ENCODE measurements around the gene CAPZB. TPM values are rescaled to one million over a fixed set of nuclear protein-coding genes. Genes with fewer than 3 reads are reported as not detected.

The CAPZB gene
- total RNA-seq, 1 experiment from 2014 or later = 345 TPM

DNA sequence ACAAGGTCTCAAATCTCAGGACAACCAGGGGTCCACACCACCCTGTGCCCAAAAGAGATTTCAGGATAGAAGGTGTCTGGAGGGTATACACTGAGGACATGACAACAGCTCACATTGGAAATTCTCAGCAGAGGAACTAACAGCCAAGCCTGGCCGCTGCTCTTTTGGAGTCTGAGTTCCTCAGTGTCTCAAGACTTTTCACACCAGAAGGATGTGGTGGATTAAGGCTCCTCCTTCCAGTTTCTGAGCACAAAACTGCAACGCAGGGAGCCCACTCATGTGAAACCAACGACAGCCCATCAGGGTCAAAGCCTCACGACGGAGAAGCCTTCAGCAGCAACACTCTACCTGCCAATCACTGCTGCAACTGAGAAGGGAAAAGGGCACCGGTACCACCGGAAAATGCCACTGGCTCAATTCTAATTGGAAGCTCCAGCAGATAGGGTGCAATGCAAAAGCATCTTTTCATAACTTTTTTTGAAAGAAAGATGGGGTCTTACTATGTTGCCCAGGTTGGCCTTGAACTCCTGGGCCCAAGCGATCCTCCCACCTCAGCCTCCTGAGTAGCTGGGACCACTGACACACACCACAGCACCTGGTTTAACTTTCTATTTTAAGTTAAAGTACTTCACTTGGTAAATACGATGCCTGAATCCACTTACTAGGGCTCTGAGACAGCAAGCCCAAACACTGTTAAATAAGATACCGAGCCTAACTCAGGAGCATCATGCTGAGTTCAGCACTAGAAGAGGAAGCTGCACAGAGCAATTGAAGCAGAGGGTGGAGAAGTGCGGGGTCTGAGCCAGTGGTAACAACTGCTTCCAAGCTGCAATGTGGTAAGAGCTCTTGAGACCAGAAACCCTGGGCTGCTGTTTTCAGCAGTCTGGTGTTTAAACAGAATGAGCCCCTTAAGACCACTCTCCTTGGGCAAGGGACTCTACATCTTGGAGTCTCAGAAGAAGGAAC, 7.8 kb downstream of the CAPZB start:
- in situ Hi-C loops (cut with HindIII; ENCODE audit: low sequenced_read_pairs) = no loop called here
- DNase-seq (ENCODE audit: low spot score) = no peak

DNA sequence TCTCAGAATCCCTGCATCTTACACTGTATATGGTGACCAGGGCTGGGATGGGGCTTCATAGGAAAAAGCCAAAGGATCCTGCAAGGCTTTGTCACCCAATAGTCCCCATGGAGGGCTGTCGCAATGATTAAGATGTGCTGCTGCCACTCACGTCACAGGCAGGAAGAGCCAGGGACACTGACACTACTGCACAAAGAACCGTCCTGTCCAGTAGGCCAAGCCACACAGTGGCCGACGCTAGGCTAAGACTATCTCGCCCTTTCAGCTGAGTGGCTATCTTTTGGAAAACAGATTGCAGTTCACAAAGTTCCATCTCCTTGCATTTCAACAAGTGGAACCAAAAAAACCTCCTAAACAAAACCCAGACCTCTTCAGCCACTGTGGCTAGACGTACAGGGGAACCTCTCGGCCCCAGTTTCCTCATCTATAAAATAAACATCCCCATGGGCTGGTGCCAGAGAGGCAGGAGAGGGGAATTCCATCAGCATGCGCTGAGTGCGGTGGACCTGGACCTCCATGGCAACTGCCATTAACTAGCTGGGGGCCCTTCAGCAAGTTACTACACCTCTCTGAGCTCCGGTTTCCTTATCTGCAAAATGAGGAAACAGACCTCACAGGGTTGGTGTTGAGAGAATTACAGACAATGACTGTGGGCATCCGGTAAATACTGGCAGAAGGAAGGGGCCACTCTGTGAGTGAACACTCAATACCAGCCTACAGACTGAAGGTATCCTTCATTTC, 8.7 kb downstream of the CAPZB start:
- in situ Hi-C loops (cut with HindIII; ENCODE audit: low sequenced_read_pairs) = no loop called here
- no peak for DNase-seq (ENCODE audit: low spot score)

DNA sequence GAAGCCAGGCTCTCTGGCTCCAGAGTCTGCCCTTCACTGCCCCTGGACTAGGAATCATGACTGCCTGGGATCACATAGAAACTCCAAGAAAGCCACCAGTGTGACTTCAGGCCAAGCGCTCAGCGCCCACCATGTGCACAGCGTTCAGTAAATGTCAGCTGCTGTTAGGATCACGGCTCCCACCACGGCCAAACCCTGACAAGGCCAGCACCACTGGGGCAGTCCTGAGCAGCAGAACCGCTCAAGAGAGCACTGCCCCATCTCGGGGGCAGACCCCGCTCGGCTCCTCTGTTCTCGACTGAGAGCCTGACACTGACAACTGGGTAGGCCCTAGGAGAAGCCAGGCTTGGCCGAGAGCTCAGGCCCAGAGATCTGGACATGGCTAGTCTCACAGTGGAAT, 10.0 kb downstream of the CAPZB start:
- in situ Hi-C loops (cut with HindIII; ENCODE audit: low sequenced_read_pairs) = no loop called here

DNA sequence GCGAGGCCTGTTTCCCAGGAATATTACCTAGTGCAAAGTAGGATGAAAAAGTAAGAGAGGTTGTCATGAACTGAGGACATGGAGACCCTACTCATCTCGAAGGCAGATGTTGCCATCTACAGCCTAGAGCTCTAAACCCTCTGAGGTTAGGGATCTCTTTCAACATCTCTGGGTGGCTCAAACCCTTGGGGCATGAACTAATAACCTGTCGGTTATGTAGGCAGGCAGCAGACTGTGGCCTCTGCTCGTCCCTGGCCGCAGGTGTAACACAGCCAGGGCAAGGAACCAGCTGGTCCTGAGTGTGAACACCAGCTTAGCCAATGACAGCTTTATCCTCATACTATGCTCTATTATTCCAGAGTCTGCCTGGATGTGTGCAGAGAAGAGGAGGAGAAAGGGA, 13.2 kb downstream of the CAPZB start:
- DNase-seq (ENCODE audit: low spot score) = no peak
- in situ Hi-C loops (cut with HindIII; ENCODE audit: low sequenced_read_pairs) = no loop called here

More for the DNA sequence above, 10.0 kb downstream of the CAPZB start:
- DNase-seq (ENCODE audit: low spot score) = no peak

DNA sequence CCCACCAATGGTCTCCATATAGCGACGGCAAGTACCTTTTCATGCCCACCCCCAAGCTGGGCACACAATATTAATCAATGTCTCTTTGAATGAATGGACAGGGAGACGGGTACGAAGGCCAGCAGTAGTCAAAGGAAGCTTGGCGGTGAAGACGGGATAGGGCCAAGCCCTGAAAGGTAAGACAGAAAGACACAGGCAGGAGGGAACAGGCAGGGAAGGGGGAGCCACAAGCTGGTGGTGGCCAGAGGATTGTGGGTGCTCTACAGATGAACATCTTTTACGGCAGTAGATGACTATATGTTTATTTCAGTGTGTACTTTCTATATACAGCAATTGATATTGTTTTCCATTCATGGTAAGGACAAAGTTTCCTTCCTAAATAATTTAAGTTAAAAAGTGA, 16.3 kb downstream of the CAPZB start:
- in situ Hi-C loops (cut with HindIII; ENCODE audit: low sequenced_read_pairs) = no loop called here
- DNase-seq (ENCODE audit: low spot score) = no peak

DNA sequence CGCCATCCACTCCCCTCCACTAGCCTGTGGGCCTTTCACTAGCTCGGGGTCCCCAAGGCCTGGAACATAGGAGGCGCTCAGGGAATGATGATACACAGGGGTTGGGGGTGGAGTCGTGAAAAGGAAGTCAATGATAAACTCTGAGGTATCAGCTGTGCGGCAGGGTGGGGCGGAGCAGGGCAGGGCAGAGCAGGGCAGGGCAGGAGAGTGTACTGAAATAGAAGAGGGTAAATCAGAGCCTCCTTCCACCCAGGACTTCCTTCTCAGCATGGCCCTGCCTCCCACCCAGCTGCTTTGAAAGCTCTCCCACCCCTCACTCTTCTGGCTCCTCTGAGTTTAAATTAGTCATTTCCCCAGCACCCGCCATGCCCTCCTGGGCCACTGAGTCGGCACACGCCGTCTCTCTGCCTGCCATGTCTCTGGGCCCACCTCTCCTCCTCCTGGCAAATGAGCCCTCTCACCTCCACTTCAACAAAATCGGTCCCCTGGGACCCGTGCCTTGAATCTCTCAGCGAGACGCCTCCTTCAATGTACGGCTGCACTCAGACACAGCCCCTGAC, 16.9 kb downstream of the CAPZB start:
- in situ Hi-C loops (cut with HindIII; ENCODE audit: low sequenced_read_pairs) = no loop called here
- DNase-seq (ENCODE audit: low spot score) = no peak

DNA sequence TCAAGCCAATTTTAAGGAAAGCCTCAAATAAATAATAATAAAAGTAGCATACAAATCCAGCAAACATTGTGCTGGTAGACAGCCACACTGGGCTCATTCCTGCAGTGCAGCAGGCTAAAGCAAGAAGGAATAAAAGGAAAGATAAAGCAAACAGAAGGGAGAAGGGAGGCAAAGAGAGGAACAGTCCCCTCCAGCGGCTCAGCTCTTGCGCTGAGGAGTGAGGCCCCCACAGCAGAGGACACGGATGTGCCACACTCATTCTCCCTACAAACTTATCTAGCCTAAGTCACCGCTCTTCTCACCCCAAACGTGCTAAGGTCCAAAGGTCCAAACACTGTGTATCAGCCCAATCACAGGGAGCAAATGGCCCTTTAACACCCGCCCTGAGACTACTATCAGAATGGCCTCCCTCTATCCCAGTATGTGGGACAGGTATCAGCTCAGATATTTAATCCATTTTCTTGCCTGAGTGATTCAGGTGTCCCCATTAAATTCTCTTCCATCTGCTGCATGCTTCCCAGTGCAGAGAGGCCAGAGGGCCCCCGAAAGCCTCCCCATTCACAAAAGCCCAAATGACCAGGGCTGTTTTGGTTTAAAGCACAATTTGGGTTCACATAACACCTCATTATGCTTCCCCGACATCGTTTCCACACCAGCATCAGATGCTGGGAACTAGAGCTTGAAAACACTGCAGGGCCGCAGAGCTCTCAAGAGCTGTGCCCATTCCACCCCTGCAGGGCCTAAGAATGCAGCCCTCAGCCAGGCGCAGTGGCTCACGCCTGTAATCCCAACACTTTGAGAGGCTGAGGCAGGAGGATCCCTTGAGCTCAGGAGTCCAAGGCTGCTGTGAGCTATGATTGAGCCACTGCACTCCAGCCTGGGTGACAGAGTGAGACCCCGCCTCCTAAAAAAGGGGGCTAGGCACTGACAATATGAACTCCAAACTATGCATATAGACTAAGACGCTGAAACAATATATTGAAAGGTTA, 17.8 kb downstream of the CAPZB start:
- peak; percentile 77 for DNase-seq (ENCODE audit: low spot score)
- in situ Hi-C loops (cut with HindIII; ENCODE audit: low sequenced_read_pairs) = no loop called here

DNA sequence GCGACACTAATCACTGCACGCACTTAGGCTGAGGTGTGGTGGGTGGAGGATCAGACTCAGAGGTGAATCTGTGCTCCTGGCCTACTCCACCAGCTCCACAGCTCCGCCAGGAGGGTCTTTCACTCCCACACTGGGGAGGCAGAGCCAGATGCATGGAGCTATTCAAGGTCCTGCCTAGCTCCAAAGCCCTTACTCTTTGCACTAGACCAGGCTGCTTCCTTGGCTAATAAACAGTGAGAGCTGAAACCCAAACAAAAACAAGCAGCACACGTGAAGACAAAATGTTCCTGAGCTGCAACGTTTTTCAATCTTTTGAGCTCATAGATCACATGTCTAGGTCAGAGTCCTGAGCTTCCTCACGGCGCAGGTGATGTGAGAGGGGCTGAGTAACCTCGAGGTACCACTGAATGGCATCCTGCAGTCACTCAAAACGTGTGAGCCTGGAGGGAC, 19.2 kb downstream of the CAPZB start:
- no peak for DNase-seq (ENCODE audit: low spot score)
- in situ Hi-C loops (cut with HindIII; ENCODE audit: low sequenced_read_pairs) = no loop called here

DNA sequence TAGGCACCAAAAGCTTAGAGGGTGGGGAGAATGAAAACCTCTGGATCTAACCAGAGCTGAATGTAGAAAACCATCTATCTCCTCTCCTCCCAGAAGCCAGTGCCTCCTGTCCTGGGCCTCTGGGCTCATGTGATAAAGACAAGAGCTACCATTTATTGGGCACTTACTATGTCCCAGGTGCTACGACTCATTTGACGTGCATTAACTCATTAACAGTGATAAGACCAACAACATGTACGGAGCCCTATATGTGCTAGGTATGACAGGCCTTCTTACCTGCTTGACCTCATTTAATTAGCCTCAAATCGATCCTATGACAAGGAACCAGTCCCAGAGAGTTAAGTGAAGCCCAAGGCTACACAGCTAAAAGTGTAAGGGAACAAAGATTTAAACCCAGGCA, 19.7 kb downstream of the CAPZB start:
- in situ Hi-C loops (cut with HindIII; ENCODE audit: low sequenced_read_pairs) = no loop called here
- DNase-seq (ENCODE audit: low spot score) = no peak

DNA sequence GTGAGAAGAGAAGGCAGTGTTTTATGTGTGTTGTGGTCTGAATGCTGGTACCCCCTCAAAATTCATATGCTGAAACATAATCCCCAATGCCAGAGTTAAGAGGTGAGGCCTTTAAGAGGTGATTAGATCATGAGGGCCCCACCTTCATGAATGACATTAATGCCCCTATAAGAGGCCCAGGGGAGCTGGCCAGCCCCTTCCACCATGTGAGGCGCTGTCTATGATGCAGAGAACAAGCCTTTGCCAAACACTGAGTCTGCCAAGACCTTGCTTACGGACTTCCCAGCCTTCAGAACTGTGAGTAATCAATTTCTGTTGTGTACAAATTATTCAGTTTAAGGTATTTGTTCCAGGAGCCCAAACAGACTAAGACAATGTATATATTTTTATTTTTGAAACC, 20.2 kb downstream of the CAPZB start:
- in situ Hi-C loops (cut with HindIII; ENCODE audit: low sequenced_read_pairs) = no loop called here
- no peak for DNase-seq (ENCODE audit: low spot score)

DNA sequence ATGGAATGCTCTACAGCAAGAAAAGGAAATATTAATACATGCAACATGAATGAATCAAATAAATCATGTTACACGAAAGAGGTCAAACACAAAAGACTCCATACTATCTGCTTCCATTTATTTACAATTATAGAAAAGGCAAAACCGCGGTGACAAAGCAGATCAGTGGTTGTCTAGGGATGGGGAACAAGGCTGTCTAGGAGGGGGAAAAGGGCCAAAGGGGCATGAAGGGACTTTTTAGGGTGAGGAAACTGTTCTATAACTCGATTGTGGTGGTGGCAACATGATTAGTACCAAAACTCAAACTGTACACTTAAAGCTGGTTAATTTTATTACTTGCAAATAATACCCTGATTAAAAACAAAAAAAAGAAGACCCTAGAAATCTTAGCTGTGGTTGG, 20.6 kb downstream of the CAPZB start:
- in situ Hi-C loops (cut with HindIII; ENCODE audit: low sequenced_read_pairs) = no loop called here
- DNase-seq (ENCODE audit: low spot score) = no peak

DNA sequence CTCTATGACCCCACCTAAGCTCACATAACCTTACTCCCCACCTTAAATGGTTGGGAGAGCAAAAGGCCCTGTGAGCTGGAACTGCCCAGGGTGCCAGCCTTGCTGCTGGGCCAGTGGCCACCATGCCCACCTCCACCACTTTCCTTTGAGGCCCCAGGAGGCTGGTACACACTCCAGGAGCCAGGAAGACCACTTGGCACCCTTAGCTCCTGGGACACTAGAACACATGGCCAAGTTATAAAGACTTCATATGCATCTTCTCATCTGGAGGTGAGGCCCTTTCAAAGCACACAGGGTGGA, 21.9 kb downstream of the CAPZB start:
- DNase-seq (ENCODE audit: low spot score) = no peak
- in situ Hi-C loops (cut with HindIII; ENCODE audit: low sequenced_read_pairs) = no loop called here

DNA sequence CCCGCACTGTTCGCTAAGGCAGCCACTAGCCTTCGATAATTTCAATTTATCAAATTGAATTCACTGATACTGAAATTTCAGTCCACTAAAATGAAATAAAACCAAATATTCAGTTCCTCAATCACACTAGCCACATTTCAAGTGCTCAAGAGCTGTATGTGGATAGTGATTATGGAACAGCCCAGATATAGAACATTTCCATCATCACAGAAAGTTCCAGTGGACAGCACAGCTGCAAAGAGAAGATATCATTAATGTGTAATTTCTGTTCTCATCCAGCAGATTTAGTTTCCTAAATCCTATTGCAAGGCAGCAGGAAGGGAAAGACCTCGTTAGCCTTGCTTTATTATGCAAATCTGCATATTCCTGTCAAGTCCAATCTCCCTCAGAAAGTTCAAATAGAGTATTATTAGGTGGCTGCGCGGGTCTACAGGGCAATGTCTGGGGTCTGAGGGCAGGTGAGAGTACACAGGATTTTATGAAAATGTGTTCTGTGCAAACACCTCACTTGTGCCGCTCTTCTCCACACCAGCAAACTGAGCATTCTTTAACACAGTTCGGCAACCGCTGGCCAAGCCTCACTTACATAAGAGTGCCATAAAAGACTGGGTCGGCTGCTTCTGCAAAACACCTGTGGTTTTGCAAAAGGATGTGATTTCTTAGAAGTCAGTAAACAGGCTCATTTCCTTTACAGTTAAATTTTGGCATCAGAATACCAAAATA, 22.4 kb downstream of the CAPZB start:
- in situ Hi-C loops (cut with HindIII; ENCODE audit: low sequenced_read_pairs) = no loop called here
- DNase-seq (ENCODE audit: low spot score) = no peak

DNA sequence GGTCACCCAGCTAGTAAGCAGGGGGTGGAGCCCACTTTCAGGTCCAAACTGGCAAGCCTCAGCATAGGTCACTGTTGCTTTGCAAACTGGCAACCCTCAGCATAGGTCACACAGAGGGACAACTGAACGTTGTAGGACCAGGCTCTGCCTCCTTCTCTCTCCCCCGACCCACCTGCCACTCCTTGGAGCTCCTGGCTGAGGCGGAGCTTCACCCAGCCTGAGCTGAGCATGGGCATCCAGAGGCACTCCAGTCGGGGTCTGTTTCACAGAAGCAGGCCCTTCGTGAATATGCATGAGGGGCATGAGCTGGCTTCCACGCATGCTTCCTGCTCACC, 24.2 kb downstream of the CAPZB start:
- in situ Hi-C loops (cut with HindIII; ENCODE audit: low sequenced_read_pairs) = no loop called here
- DNase-seq (ENCODE audit: low spot score) = no peak

DNA sequence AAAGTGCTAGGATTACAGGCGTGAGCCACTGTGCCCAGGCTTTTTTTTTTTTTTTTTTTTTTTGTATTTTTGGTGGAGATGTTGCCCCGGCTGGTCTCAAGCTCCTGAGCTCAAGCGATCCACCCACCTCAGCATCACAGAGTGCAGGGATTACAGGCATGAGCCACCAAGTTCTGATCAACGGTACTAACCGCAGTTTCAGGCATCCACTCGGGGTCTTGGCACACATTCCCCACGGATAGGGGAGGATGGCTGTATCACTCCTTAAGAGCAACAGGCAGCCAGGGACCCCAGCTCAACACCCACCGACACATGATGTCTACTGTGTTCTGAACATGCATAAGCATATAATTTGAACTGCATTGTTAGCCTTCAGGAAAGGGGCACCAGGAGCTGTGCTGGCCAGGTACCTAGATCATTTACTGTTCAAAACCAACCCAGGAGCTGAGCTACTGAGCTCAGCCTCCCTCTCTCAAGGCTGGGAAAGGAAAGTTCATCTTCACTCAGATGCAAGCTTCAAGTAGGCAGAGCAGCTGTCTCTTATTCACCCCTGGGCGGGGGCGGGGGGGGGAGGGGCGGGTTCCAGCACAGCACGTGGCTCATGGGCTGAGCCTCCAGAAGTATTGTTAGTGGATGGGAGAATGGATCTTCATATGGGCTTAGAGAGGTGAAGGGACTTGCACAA, 24.7 kb downstream of the CAPZB start:
- no peak for DNase-seq (ENCODE audit: low spot score)
- in situ Hi-C loops (cut with HindIII; ENCODE audit: low sequenced_read_pairs) = no loop called here

DNA sequence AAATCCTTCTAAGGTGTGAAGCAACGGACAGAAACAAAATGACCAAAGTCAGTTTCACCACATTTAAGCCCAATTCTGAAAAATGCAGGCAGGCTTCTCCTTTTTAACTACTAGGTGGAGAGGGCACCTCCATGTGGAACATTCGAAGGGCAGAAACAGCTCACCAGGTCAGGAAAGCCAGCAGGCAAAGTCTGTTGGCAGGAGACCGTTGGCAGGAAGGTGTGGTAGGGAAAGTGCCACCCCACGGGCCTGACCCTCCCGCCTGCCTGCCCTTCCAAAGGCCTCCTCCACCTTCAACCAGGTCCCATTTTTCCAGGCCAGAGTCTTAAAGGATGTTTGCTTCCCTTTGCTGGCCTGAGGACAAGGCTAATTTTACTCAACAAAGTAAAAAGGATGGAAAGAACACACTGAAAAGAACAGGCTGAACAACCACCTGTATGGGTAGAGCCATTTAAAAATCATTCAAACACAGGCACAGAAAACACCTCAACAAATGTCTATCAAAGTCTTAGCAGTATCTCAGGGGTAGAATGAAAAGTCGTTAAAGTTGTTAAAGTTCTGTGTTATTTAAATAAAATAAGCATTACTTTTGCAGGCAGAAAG, 26.4 kb downstream of the CAPZB start:
- in situ Hi-C loops (cut with HindIII; ENCODE audit: low sequenced_read_pairs) = no loop called here
- DNase-seq (ENCODE audit: low spot score) = no peak

DNA sequence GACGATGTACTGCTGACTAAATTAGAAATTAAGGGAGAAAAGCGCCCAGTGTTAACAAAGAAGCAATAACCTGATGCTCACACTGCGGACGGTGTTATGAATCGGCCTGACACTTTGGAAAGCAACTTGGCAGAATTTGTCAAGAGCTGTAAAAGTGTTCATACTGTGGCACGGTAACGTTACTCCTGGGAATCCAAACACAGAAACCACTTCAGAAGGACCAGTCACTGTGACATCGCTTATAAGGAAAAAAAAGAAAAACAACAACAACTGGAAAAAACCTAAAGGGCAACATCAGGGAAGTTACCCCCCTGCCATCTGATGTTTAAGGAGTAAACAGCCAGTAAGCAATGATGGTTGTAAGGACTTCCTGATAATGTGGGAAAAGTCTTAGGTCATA, 27.7 kb downstream of the CAPZB start:
- in situ Hi-C loops (cut with HindIII; ENCODE audit: low sequenced_read_pairs) = no loop called here
- no peak for DNase-seq (ENCODE audit: low spot score)

DNA sequence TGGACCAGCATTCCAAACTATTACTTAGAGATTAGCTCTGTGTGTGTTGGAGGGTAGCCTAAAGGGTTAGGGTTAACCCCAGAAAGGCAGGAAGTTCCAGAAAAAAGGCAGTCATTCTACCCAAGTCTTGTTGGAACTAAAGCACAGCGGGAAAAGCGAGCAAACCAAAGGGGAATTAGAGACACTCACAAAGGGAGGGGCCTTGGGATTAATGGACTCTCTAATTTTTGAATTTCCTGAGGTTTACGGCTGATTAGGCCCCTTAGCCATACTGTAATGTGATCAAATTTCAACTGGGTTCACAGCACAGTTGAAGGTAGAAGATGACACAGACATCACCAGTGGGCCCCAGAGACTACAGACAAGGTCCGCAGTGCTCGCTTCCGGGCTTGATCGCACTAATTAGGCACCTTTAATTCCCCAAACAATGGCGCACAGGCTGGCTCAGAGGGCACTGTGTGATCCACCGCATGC, 28.3 kb downstream of the CAPZB start:
- in situ Hi-C loops (cut with HindIII; ENCODE audit: low sequenced_read_pairs) = no loop called here
- no peak for DNase-seq (ENCODE audit: low spot score)

Measured in G401 (cell line).